GM23338 (cell line): ENCODE results near the gene CACNA1S.

ENCODE experiments used
- EZH2 ChIP-seq: fragments of 200-600 bp; sonication (generic); IDR thresholded peaks from one replicate; pipeline ENCODE4 v1.8.0; 2017; ENCODE audit warnings: antibody characterized with exemption, mild to moderate bottlenecking, low read depth; ENCODE audit not compliant: unreplicated experiment
- EZH2phosphoT487 ChIP-seq: fragments of 200-600 bp; sonication (generic); IDR thresholded peaks from one replicate; pipeline ENCODE4 v1.8.1; 2018; ENCODE audit warnings: antibody characterized with exemption; ENCODE audit not compliant: unreplicated experiment
- POLR2AphosphoS5 ChIP-seq: IDR thresholded peaks from 2 replicates; pipeline ENCODE4 v1.6.1; 2016; ENCODE audit warnings: antibody characterized with exemption, low read depth
- ZNF114 ChIP-seq: fragments of 250-450 bp; sonication (Bioruptor Pico); IDR thresholded peaks from 2 replicates; pipeline ENCODE4 v1.5.0; 2020; ENCODE audit warnings: mild to moderate bottlenecking, moderate library complexity
- ZNF331 ChIP-seq: fragments of 250-450 bp; sonication (Bioruptor Pico); IDR thresholded peaks from 2 replicates; pipeline ENCODE4 v1.5.0; 2020; ENCODE audit warnings: low read depth, mild to moderate bottlenecking, moderate library complexity
- TF ChIP-seq, protein P1 (sequence below), 2 experiments: fragments of 200-600 bp in 1 of 2; sonication (generic) in 1 of 2; conservative IDR thresholded peaks; 2 replicates each; pipeline versions ENCODE4 v1.5.1 to v1.6.1; 2016 to 2017; ENCODE audit warnings: antibody characterized with exemption in 2 of 2, low read depth in 2 of 2, mild to moderate bottlenecking in 2 of 2, moderate library complexity in 1 of 2
- TF ChIP-seq, protein P2 (sequence below): IDR thresholded peaks from one replicate; pipeline ENCODE4 v1.6.1; 2018; ENCODE audit warnings: antibody characterized with exemption; ENCODE audit not compliant: unreplicated experiment
- TF ChIP-seq, protein P3 (sequence below): IDR thresholded peaks from 2 replicates; pipeline ENCODE4 v1.6.1; 2016; ENCODE audit warnings: antibody characterized with exemption

DNA sequence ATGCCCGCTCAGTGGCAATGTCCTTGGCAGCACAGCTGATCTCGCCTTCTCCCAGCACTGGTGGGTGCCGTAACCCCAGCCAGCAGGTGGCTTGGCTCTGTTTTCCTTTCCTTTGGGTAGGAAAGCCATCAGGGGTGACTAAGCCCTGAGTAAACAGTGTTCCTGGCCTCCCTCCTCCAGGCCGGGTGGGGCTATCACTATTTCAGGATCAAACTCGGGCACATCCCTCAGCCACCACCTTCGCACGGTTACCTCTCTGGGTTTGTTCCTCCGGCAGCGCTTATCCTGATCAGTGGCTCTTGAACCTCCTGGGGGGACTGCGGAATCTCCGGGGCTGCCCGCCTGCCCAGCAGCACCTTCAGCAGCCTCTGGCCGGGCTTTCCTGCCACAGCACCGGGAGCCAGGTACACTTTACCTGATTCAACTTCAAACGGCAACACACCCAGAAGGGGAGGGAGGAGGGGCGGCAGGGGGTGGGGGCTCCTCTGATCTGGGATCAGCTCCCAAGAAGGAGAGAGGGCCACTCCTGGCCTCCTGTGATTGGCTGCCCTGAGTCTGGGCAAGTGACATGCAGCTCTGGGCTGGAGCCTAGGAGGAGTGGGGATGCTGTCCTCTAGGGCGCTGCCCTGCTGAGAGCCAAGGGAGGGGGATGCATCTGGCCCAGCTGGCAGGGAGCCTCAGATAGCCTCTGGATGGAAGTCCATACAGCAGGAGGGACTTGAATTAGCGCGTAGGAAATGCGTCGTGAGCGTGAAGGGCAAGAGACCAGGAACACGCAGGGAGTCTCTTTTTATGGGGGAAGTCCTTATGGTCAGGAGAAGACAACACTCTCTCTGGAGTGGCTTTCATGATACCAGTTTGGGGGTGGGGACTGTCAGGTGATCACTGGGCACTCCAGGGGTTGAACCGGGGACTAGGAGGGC, 14.9 kb upstream of the CACNA1S start, which contains the start of gene ASCL5:
- TF ChIP-seq ZNF331 (CRISPR knock-in tag) (no peak), POLR2AphosphoS5 (no peak), EZH2 (no peak), EZH2phosphoT487 (no peak), ZNF114 (CRISPR knock-in tag) (no peak)
- TF ChIP-seq, protein P1, sequence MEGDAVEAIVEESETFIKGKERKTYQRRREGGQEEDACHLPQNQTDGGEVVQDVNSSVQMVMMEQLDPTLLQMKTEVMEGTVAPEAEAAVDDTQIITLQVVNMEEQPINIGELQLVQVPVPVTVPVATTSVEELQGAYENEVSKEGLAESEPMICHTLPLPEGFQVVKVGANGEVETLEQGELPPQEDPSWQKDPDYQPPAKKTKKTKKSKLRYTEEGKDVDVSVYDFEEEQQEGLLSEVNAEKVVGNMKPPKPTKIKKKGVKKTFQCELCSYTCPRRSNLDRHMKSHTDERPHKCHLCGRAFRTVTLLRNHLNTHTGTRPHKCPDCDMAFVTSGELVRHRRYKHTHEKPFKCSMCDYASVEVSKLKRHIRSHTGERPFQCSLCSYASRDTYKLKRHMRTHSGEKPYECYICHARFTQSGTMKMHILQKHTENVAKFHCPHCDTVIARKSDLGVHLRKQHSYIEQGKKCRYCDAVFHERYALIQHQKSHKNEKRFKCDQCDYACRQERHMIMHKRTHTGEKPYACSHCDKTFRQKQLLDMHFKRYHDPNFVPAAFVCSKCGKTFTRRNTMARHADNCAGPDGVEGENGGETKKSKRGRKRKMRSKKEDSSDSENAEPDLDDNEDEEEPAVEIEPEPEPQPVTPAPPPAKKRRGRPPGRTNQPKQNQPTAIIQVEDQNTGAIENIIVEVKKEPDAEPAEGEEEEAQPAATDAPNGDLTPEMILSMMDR (conservative IDR thresholded peaks at IDR 0.05; ENCODE audit: low read depth in 2 of 2): no peak
- TF ChIP-seq, protein P2, sequence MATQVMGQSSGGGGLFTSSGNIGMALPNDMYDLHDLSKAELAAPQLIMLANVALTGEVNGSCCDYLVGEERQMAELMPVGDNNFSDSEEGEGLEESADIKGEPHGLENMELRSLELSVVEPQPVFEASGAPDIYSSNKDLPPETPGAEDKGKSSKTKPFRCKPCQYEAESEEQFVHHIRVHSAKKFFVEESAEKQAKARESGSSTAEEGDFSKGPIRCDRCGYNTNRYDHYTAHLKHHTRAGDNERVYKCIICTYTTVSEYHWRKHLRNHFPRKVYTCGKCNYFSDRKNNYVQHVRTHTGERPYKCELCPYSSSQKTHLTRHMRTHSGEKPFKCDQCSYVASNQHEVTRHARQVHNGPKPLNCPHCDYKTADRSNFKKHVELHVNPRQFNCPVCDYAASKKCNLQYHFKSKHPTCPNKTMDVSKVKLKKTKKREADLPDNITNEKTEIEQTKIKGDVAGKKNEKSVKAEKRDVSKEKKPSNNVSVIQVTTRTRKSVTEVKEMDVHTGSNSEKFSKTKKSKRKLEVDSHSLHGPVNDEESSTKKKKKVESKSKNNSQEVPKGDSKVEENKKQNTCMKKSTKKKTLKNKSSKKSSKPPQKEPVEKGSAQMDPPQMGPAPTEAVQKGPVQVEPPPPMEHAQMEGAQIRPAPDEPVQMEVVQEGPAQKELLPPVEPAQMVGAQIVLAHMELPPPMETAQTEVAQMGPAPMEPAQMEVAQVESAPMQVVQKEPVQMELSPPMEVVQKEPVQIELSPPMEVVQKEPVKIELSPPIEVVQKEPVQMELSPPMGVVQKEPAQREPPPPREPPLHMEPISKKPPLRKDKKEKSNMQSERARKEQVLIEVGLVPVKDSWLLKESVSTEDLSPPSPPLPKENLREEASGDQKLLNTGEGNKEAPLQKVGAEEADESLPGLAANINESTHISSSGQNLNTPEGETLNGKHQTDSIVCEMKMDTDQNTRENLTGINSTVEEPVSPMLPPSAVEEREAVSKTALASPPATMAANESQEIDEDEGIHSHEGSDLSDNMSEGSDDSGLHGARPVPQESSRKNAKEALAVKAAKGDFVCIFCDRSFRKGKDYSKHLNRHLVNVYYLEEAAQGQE: no peak
- TF ChIP-seq, protein P3, sequence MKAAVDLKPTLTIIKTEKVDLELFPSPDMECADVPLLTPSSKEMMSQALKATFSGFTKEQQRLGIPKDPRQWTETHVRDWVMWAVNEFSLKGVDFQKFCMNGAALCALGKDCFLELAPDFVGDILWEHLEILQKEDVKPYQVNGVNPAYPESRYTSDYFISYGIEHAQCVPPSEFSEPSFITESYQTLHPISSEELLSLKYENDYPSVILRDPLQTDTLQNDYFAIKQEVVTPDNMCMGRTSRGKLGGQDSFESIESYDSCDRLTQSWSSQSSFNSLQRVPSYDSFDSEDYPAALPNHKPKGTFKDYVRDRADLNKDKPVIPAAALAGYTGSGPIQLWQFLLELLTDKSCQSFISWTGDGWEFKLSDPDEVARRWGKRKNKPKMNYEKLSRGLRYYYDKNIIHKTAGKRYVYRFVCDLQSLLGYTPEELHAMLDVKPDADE: no peak
